Gastrocnemius medialis (tissue), 4 donors: Measurements from ENCODE around the gene SUSD3.

Source experiments
- CTCF ChIP-seq, 5 experiments: fragments of 450-650 bp in 3 of 5; fragments of 200-600 bp in 2 of 5; sonication (generic) in 2 of 5; IDR thresholded peaks in 4 of 5; conservative IDR thresholded peaks in 1 of 5; 1 replicate in 4 of 5; 2 replicates in 1 of 5; pipeline ENCODE4 v1.5.1; 2016 to 2019; ENCODE audit warnings: antibody characterized with exemption in 5 of 5, mild to moderate bottlenecking in 3 of 5, moderate library complexity in 3 of 5
- POLR2A ChIP-seq, 2 donors: fragments of 450-650 bp; IDR thresholded peaks; one replicate each; pipeline ENCODE4 v1.6.1; 2017; ENCODE audit warnings: antibody characterized with exemption in 2 of 2, mild to moderate bottlenecking in 2 of 2, moderate library complexity in 2 of 2

- no peak for TF ChIP-seq CTCF (IDR thresholded peaks at IDR 0.05 in 4 of 5, conservative IDR thresholded peaks at IDR 0.05 in 1 of 5)
- no peak for TF ChIP-seq POLR2A (IDR thresholded peaks at IDR 0.05)
Measured at GRCh38 chr9:93064392-93065134, 6.1 kb downstream of the SUSD3 start.
